A549 (cell line): ENCODE data around the gene HCFC1R1. TPM values are rescaled to one million over a fixed set of nuclear protein-coding genes. Genes with fewer than 3 reads are reported as not detected.

Experiments
- ATAC-seq, 2 experiments: fragments of 200-7000 bp in 1 of 2; fragments of >200 bp in 1 of 2; cut with Nextera tagmentation in 1 of 2; cut with Tn5 transposase in 1 of 2; 3 replicates each; pipeline versions ENCODE4 v1.8.0 to v1.9.1; 2018 to 2020; ENCODE audit warnings: mild to moderate bottlenecking in 1 of 2, moderate library complexity in 1 of 2
- CTCF ChIA-PET: fragments of 300-600 bp; sonication (Branson Sonifier 250); formaldehyde crosslinking; extraction: SDS; loops from one replicate; lab custom pipeline; 2021; ENCODE audit warnings: antibody characterized with exemption, inconsistent platforms; lab: Yijun Ruan, JAX
- POLR2A ChIA-PET: fragments of 350-600 bp; formaldehyde crosslinking; extraction: SDS; loops from one replicate; lab custom pipeline; 2021; ENCODE audit warnings: antibody characterized with exemption, inconsistent platforms; lab: Yijun Ruan, JAX
- DNase-seq, 2 experiments: peaks; one replicate each; pipeline versions ENCODE4 v3.0.0 to v3.0.0-alpha.2; 2011 to 2016; ENCODE audit warnings: low read depth in 1 of 2, low spot score in 1 of 2
- FAIRE-seq: peaks from 2 replicates; lab custom pipeline; 2011; peaks lifted over from hg19 to GRCh38; lab: Jason Lieb, UNC
- H3K27ac ChIP-seq, 2 experiments: fragments of >200 bp; sonication (Bioruptor Twin); formaldehyde crosslinking; 3 replicates each; pipeline ENCODE4 v1.5.1; 2016 to 2017
- H3K4me1 ChIP-seq: fragments of >200 bp; sonication (Bioruptor Twin); formaldehyde crosslinking; 3 replicates; pipeline ENCODE4 v1.6.1; 2016
- H3K4me2 ChIP-seq: fragments of >200 bp; sonication (Bioruptor Twin); formaldehyde crosslinking; 3 replicates; pipeline ENCODE4 v1.6.1; 2016
- H3K4me3 ChIP-seq: fragments of >200 bp; sonication (Bioruptor Twin); formaldehyde crosslinking; 3 replicates; pipeline ENCODE4 v1.5.1; 2016
- H3K9me3 ChIP-seq: fragments of >200 bp; sonication (Bioruptor Twin); formaldehyde crosslinking; 3 replicates; pipeline ENCODE4 v1.6.1; 2016
- BHLHE40 ChIP-seq: IDR thresholded peaks from 2 replicates; pipeline ENCODE4 v1.6.1; 2012; ENCODE audit warnings: low read depth, low read length, inconsistent platforms
- EHF ChIP-seq: fragments of 250-450 bp; sonication (Bioruptor Pico); IDR thresholded peaks from 2 replicates; pipeline ENCODE4 v1.5.0; 2020; ENCODE audit warnings: mild to moderate bottlenecking
- FOSL2 ChIP-seq, 2 experiments: fragments of 450-650 bp in 1 of 2; fragments of >200 bp in 1 of 2; sonication (Bioruptor Twin) in 1 of 2; formaldehyde crosslinking; IDR thresholded peaks; 2 replicates each; pipeline versions ENCODE4 v1.5.0 to v1.6.1; 2016 to 2020; ENCODE audit warnings: mild to moderate bottlenecking in 1 of 2, moderate library complexity in 1 of 2
- GATA3 ChIP-seq: IDR thresholded peaks from 2 replicates; pipeline ENCODE4 v1.6.1; 2012; ENCODE audit warnings: borderline replicate concordance
- HDAC2 ChIP-seq: fragments of 200-600 bp; sonication (generic); IDR thresholded peaks from 2 replicates; pipeline ENCODE4 v1.6.1; 2016
- NR3C1 ChIP-seq: fragments of >200 bp; sonication (Bioruptor Twin); formaldehyde crosslinking; IDR thresholded peaks from 3 replicates; pipeline ENCODE4 v1.6.1; 2017
- RARB ChIP-seq: fragments of 250-450 bp; sonication (Bioruptor Pico); IDR thresholded peaks from 2 replicates; pipeline ENCODE4 v1.8.0; 2021; ENCODE audit warnings: mild to moderate bottlenecking, moderate library complexity
- RCOR1 ChIP-seq: fragments of 150-350 bp; IDR thresholded peaks from 2 replicates; pipeline ENCODE4 v1.6.1; 2014; ENCODE audit warnings: antibody characterized with exemption, low read length, low read depth
- RNF2 ChIP-seq: fragments of 200-600 bp; sonication (generic); IDR thresholded peaks from 2 replicates; pipeline ENCODE4 v1.6.1; 2016; ENCODE audit warnings: low read depth, mild to moderate bottlenecking, antibody characterized with exemption, moderate library complexity, borderline replicate concordance
- SREBF2 ChIP-seq: fragments of 450-650 bp; IDR thresholded peaks from 2 replicates; pipeline ENCODE4 v1.6.1; 2014; ENCODE audit warnings: mild to moderate bottlenecking, moderate library complexity
- TFCP2L1 ChIP-seq: fragments of 250-450 bp; sonication (Bioruptor Pico); IDR thresholded peaks from 2 replicates; pipeline ENCODE4 v1.5.0; 2021; ENCODE audit warnings: mild to moderate bottlenecking
- WGBS: methylation state at CpG from one replicate; pipeline ENCODE4 v1.1.6; 2017; ENCODE audit errors: missing lambda C conversion rate; 5-methylcytosine and 5-hydroxymethylcytosine counted together
- polyA plus RNA-seq, 4 experiments: library from polyadenylated mRNA; depleted of rRNA in 3 of 4; stranded (reverse); fragments of >200 nt; fragmentation: RNase III in 1 of 4; extraction: RNeasy Plus Mini Kit Qiagen cat#74134 plus additional on column Dnase treatment in 1 of 4; gene quantifications; 2 replicates in 3 of 4; 3 replicates in 1 of 4; pipeline ENCODE4 v1.2.3, GENCODE V29; 2011 to 2017
- TF ChIP-seq, protein P1 (sequence below): fragments of 450-650 bp; IDR thresholded peaks from 2 replicates; pipeline ENCODE4 v1.6.1; 2014; ENCODE audit warnings: antibody characterized with exemption
- TF ChIP-seq, protein P2 (sequence below): fragments of 150-350 bp; IDR thresholded peaks from 2 replicates; pipeline ENCODE4 v1.6.1; 2014; ENCODE audit warnings: low read depth, mild to moderate bottlenecking, low read length
- TF ChIP-seq, protein P3 (sequence below): IDR thresholded peaks from 2 replicates; pipeline ENCODE4 v1.6.1; 2012
- TF ChIP-seq, protein P4 (sequence below): fragments of 250-450 bp; sonication (Bioruptor Pico); IDR thresholded peaks from 2 replicates; pipeline ENCODE4 v1.5.0; 2021; ENCODE audit warnings: mild to moderate bottlenecking, moderate library complexity, borderline replicate concordance

HCFC1R1 gene
- polyA plus RNA-seq, 2 of the 4 experiments (the other 2 are of a cell fraction), result 46.4 to 179 TPM

DNA sequence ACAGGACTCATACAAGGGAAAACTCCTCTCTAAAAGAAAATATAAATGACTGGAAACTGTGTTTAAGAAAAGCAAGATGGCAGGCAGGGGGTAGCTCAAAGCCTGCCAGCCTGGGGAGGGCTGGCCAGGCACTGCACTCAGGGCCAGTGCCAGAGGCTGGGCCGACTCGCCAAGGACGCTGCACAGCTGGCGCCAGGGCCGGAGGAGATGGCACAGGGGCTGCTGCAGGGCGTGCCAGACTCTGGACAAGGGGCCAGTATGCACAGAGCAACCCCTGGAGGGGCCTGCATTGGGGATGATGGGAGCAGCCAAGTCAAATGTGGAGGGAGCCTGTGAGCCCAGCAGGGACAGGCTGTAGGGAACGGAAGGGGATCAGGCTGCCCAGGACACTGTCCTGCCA, 47.5 kb downstream of the HCFC1R1 start (continued):
- no peak for TF ChIP-seq TFCP2L1 (CRISPR knock-in tag)
- TF ChIP-seq, protein P1, sequence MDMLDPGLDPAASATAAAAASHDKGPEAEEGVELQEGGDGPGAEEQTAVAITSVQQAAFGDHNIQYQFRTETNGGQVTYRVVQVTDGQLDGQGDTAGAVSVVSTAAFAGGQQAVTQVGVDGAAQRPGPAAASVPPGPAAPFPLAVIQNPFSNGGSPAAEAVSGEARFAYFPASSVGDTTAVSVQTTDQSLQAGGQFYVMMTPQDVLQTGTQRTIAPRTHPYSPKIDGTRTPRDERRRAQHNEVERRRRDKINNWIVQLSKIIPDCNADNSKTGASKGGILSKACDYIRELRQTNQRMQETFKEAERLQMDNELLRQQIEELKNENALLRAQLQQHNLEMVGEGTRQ, result no peak
- no peak for TF ChIP-seq RCOR1
- no peak for TF ChIP-seq RARB
- TF ChIP-seq EHF (CRISPR knock-in tag), result no peak
- TF ChIP-seq, all 56 proteins: peak for 0

DNA sequence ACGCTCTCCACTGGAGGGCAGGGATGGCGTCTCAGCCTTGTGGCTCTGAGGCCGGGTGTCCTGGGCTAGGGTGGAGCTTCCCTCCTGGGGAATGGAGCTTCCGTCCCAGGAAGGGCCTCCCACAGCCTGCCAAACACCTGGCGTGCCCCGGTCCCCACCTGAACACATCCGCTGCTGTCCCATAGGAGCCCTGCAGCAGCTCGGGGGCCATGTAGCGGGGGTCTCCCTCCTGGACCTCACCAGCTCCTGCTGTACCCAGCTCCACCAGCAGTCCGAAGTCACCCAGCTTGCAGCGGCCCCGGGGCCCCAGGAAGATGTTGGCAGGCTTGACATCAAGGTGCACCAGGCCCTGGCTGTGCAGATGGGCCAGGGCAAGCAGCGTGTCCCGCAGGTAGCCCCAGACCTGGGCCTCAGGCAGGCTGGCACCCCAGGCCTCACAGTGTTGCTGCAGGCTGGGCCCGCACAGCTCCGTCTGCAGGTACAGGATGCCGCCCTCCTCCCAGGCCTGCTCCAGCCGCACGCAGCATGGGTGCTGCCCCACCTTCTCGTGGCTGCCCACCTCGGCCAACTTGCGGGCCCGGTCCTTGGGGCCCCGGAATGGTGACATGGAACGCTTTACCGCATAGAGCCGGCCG, 48.5 kb downstream of the HCFC1R1 start:
- ATAC-seq, result no peak
- no peak overlapping the region for H3K4me3 ChIP-seq
- TF ChIP-seq GATA3, result no peak
- TF ChIP-seq NR3C1, result no peak
- TF ChIP-seq, protein P2, sequence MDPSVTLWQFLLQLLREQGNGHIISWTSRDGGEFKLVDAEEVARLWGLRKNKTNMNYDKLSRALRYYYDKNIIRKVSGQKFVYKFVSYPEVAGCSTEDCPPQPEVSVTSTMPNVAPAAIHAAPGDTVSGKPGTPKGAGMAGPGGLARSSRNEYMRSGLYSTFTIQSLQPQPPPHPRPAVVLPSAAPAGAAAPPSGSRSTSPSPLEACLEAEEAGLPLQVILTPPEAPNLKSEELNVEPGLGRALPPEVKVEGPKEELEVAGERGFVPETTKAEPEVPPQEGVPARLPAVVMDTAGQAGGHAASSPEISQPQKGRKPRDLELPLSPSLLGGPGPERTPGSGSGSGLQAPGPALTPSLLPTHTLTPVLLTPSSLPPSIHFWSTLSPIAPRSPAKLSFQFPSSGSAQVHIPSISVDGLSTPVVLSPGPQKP, result no peak
- TF ChIP-seq, protein P3, sequence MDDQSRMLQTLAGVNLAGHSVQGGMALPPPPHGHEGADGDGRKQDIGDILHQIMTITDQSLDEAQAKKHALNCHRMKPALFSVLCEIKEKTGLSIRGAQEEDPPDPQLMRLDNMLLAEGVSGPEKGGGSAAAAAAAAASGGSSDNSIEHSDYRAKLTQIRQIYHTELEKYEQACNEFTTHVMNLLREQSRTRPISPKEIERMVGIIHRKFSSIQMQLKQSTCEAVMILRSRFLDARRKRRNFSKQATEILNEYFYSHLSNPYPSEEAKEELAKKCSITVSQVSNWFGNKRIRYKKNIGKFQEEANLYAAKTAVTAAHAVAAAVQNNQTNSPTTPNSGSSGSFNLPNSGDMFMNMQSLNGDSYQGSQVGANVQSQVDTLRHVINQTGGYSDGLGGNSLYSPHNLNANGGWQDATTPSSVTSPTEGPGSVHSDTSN, result no peak
- no peak for TF ChIP-seq HDAC2
- no peaks in the 10 kb centered on the region for H3K9me3 ChIP-seq
- H3K4me1 ChIP-seq, result peaks cover 17% of the 10 kb centered on the region
- DNase-seq, result no peak
- POLR2A ChIA-PET, result no interaction called here
- over 99% methylated on average over 15 of the region's 28 CpGs for WGBS
- CTCF ChIA-PET, result interaction anchor here (0.6 to 3.3 kb wide), 7 partner anchors 10 to 68 kb away, joined by 4 to 13 read pairs (median 4); no protein-coding TSS in a partner anchor
- H3K4me2 ChIP-seq, result no peak overlapping the region
- no peak overlapping the region for H3K27ac ChIP-seq
- FAIRE-seq, result no peak

DNA sequence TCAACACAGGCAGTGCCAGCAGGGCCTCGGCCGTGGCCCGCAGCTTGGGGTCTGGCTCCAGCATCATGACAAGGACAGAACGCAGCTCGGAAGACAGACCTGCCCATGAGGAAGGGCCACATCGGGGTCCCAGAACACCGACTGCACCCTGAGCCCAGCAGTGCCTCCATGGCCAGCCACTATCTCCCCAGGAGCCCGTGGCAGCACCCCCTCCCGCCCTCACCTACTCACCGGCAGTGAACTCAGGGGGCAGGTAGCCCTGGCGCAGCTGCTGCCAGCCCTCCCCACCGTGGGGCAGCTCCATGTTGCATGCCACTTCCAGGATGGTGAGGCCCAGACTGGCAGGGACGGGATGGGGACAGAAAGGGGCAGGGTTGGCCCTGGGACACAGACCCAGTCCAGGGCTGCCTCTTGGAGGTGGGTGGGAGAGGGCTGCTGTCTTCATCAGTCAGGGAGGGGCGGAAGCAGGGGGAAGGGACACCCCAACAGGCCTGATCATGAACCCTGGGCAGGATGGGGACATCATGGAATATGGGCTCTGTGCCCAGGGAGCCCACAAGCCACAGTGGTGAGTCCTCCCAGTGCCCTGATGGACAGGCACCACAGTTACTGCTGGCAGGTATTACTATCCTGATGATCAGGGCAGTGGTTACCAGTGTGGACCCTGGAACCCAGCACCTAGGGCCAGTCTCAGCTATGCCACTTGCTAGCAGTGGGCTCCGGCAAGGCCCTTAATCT, 49.3 kb downstream of the HCFC1R1 start:
- TF ChIP-seq BHLHE40, result no peak
- no peak for TF ChIP-seq RNF2
- no peak for TF ChIP-seq SREBF2
- TF ChIP-seq, protein P4, sequence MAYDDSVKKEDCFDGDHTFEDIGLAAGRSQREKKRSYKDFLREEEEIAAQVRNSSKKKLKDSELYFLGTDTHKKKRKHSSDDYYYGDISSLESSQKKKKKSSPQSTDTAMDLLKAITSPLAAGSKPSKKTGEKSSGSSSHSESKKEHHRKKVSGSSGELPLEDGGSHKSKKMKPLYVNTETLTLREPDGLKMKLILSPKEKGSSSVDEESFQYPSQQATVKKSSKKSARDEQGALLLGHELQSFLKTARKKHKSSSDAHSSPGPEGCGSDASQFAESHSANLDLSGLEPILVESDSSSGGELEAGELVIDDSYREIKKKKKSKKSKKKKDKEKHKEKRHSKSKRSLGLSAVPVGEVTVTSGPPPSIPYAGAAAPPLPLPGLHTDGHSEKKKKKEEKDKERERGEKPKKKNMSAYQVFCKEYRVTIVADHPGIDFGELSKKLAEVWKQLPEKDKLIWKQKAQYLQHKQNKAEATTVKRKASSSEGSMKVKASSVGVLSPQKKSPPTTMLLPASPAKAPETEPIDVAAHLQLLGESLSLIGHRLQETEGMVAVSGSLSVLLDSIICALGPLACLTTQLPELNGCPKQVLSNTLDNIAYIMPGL (CRISPR knock-in tag), result no peak
- no peak for TF ChIP-seq FOSL2 (IDR thresholded peaks at IDR 0.05)
- no peak for TF ChIP-seq FOSL2 (CRISPR knock-in tag; IDR thresholded peaks at IDR 0.05)
- Histone ChIP-seq H3K27ac (no peak overlapping the region), H3K9me3 (no peaks in the 10 kb centered on the region), H3K4me3 (no peak overlapping the region), H3K4me1 (peaks cover 17% of the 10 kb centered on the region), H3K4me2 (no peak overlapping the region)
- WGBS, result 97% methylated on average over 10 of the region's 15 CpGs
- POLR2A ChIA-PET, result no interaction called here
- CTCF ChIA-PET, result interaction anchor here (0.8 to 3.3 kb wide), 6 partner anchors 8 to 55 kb away, joined by 4 to 13 read pairs (median 6); no protein-coding TSS in a partner anchor
- no peak for FAIRE-seq
- no peak for DNase-seq
- no peak for ATAC-seq
